Upper lobe of left lung (tissue), 4 donors: ENCODE results near the gene PPFIA3.
"Not testable (repeated sequence)": the region's sequence is repeated elsewhere in the genome, so short reads cannot be mapped to it uniquely, and the experiment has no call there.

Source experiments
- CTCF ChIP-seq, 6 experiments: fragments of 450-650 bp in 4 of 6; fragments of 200-600 bp in 2 of 6; sonication (generic) in 2 of 6; IDR thresholded peaks; one replicate each; pipeline ENCODE4 v1.5.1; 2016 to 2019; ENCODE audit warnings: antibody characterized with exemption in 6 of 6
- POLR2A ChIP-seq, 4 donors: fragments of 450-650 bp; IDR thresholded peaks; one replicate each; pipeline ENCODE4 v1.5.1; 2016 to 2017; ENCODE audit warnings: antibody characterized with exemption in 4 of 4, mild to moderate bottlenecking in 2 of 4
- POLR2AphosphoS5 ChIP-seq, 2 donors: sonication (generic); formaldehyde crosslinking; IDR thresholded peaks; one replicate each; pipeline ENCODE4 v1.5.1; 2017; ENCODE audit warnings: antibody characterized with exemption in 2 of 2

GRCh38 chr19:49182010-49182847, 62.9 kb downstream of the PPFIA3 start:
- not testable (repeated sequence) for TF ChIP-seq CTCF, POLR2A, POLR2AphosphoS5 (IDR thresholded peaks at IDR 0.05)
